Ishikawa (cell line): Measurements from ENCODE around the gene ALDH1L1.

ENCODE experiments used
- CEBPB ChIP-seq: IDR thresholded peaks from 2 replicates; pipeline ENCODE4 v1.6.1; 2012
- CREB1 ChIP-seq: IDR thresholded peaks from 2 replicates; pipeline ENCODE4 v1.6.1; 2012; ENCODE audit warnings: low read depth
- EGR1 ChIP-seq: IDR thresholded peaks from 2 replicates; pipeline ENCODE4 v1.6.1; 2012
- EP300 ChIP-seq: IDR thresholded peaks from 2 replicates; pipeline ENCODE4 v1.6.1; 2012; ENCODE audit warnings: borderline replicate concordance
- FOXM1 ChIP-seq: IDR thresholded peaks from 2 replicates; pipeline ENCODE4 v1.6.1; 2012; ENCODE audit warnings: low read depth, borderline replicate concordance
- MAX ChIP-seq: IDR thresholded peaks from 2 replicates; pipeline ENCODE4 v1.6.1; 2012
- NFIC ChIP-seq: IDR thresholded peaks from 2 replicates; pipeline ENCODE4 v1.6.1; 2012
- RAD21 ChIP-seq: IDR thresholded peaks from 2 replicates; pipeline ENCODE4 v1.6.1; 2012; ENCODE audit warnings: low read depth
- REST ChIP-seq: IDR thresholded peaks from 2 replicates; pipeline ENCODE4 v1.6.1; 2012; ENCODE audit warnings: low read depth, mild to moderate bottlenecking
- TAF1 ChIP-seq: IDR thresholded peaks from 2 replicates; pipeline ENCODE4 v1.6.1; 2012; ENCODE audit warnings: low read depth, mild to moderate bottlenecking
- TCF12 ChIP-seq: IDR thresholded peaks from 2 replicates; pipeline ENCODE4 v1.6.1; 2012; ENCODE audit warnings: low read depth
- TEAD4 ChIP-seq: IDR thresholded peaks from 2 replicates; pipeline ENCODE4 v1.6.1; 2012
- USF1 ChIP-seq: IDR thresholded peaks from 2 replicates; pipeline ENCODE4 v1.6.1; 2012
- YY1 ChIP-seq: IDR thresholded peaks from 2 replicates; pipeline ENCODE4 v1.6.1; 2012; ENCODE audit warnings: low read depth
- ZBTB7A ChIP-seq: IDR thresholded peaks from 2 replicates; pipeline ENCODE4 v1.6.1; 2012; ENCODE audit warnings: low read depth

The ALDH1L1 gene

GRCh38 chr3:126063358-126063965 is 116.9 kb downstream of the ALDH1L1 start:
- TF ChIP-seq CREB1 (no peak), YY1 (no peak), NFIC (no peak), CEBPB (no peak), TEAD4 (no peak), ZBTB7A (no peak), EGR1 (no peak), EP300 (no peak), REST (no peak), TAF1 (no peak), USF1 (no peak), RAD21 (no peak), MAX (no peak), TCF12 (no peak), FOXM1 (no peak)

- TF ChIP-seq YY1 (no peak), NFIC (no peak), USF1 (no peak), CEBPB (no peak), TEAD4 (no peak), FOXM1 (no peak), TAF1 (no peak), EP300 (no peak), EGR1 (no peak), RAD21 (no peak), TCF12 (no peak)
Measured at GRCh38 chr3:126061301-126062032, 118.9 kb downstream of the ALDH1L1 start.

GRCh38 chr3:126060613-126061145 is 119.7 kb downstream of the ALDH1L1 start:
- no peak for TF ChIP-seq FOXM1
- TF ChIP-seq TCF12 = no peak
- TF ChIP-seq TEAD4 = no peak
- no peak for TF ChIP-seq CEBPB
- TF ChIP-seq EP300 = no peak
- TF ChIP-seq RAD21 = no peak
- no peak for TF ChIP-seq ZBTB7A
- no peak for TF ChIP-seq CREB1
- no peak for TF ChIP-seq TAF1
- no peak for TF ChIP-seq NFIC
- TF ChIP-seq REST = no peak
- no peak for TF ChIP-seq MAX
- no peak for TF ChIP-seq EGR1
- no peak for TF ChIP-seq USF1
- no peak for TF ChIP-seq YY1

GRCh38 chr3:126058666-126059065 is 121.7 kb downstream of the ALDH1L1 start:
- no peak for TF ChIP-seq RAD21
- TF ChIP-seq USF1 = no peak
- no peak for TF ChIP-seq CEBPB
